Measurements from ENCODE around the gene PAQR4.
A peak's percentile ranks its signal among the peaks of the same experiment; 100 is the strongest.

The PAQR4 gene

GRCh38 chr16:2985462-2985861 lies 16.3 kb downstream of the PAQR4 start:
- H3K27ac ChIP-seq (ENCODE audit: extremely low read depth, low read depth, low read length): no peak overlapping the region
- CTCF ChIA-PET: interaction anchor here (1.1 to 1.9 kb wide), 2 partner anchors 23 to 59 kb away, joined by 3 to 4 read pairs; no protein-coding TSS in a partner anchor
- no peak for TF ChIP-seq ZNF391 (tag by site-specific recombination; IDR thresholded peaks at IDR 0.05; ENCODE audit: borderline replicate concordance, low read depth)
- TF ChIP-seq ZNF513 (tag by site-specific recombination; IDR thresholded peaks at IDR 0.05): no peak
- no peak for TF ChIP-seq ZNF121 (tag by site-specific recombination; IDR thresholded peaks at IDR 0.05)
- TF ChIP-seq ZNF707 (tag by site-specific recombination; IDR thresholded peaks at IDR 0.05): no peak
- no peak for TF ChIP-seq ZBTB26 (tag by site-specific recombination; optimal IDR thresholded peaks at IDR 0.05)
- no peak for TF ChIP-seq ZSCAN18 (tag by site-specific recombination; IDR thresholded peaks at IDR 0.05)

GRCh38 chr16:2985893-2986355 lies 16.8 kb downstream of the PAQR4 start:
- no peak overlapping the region for H3K27ac ChIP-seq (ENCODE audit: extremely low read depth, low read depth, low read length)
- no peaks in the 10 kb centered on the region; the same call in 1 of the 2 replicates for H3K4me1 ChIP-seq (ENCODE audit: control insufficient read depth, insufficient read depth, low read length)
- ChIA-PET POLR2A (interaction anchor here (0.8 kb wide), 1 partner anchor 42 kb away, joined by 3 read pairs; no protein-coding TSS in a partner anchor), CTCF (interaction anchor here (0.7 to 1.9 kb wide), 2 partner anchors 59 to 142 kb away, joined by 3 to 4 read pairs; no protein-coding TSS in a partner anchor)
- TF ChIP-seq ZNF76 (tag by site-specific recombination; IDR thresholded peaks at IDR 0.05; ENCODE audit: borderline replicate concordance, low read depth) (no peak), HIC1 (tag by site-specific recombination; IDR thresholded peaks at IDR 0.05) (peak; percentile 29; the same call in 1 of the 2 replicates), ZNF214 (tag by site-specific recombination; IDR thresholded peaks at IDR 0.05; ENCODE audit: borderline replicate concordance) (no peak), EGR2 (tag by site-specific recombination; IDR thresholded peaks at IDR 0.05; ENCODE audit: low read depth) (0 out of 2 replicates have a peak, but pooled peaks have one; percentile 5), ZFHX2 (tag by site-specific recombination; conservative IDR thresholded peaks at IDR 0.05) (peak; percentile 28; the same call in 1 of the 2 replicates)
- H3K9me3 ChIP-seq (ENCODE audit: control insufficient read depth, insufficient read depth, low read depth, low read length): no peaks in the 10 kb centered on the region
- no peak overlapping the region for H3K4me3 ChIP-seq (ENCODE audit: low read depth, low read length)
- no peaks in the 10 kb centered on the region for H3K36me3 ChIP-seq (ENCODE audit: control insufficient read depth in 2 of 2, insufficient read depth in 1 of 2, low read length in 2 of 2)

More at GRCh38 chr16:2985462-2985861, 16.3 kb downstream of the PAQR4 start:
- Histone ChIP-seq H3K4me3 (ENCODE audit: low read depth, low read length) (no peak overlapping the region), H3K4me1 (ENCODE audit: control insufficient read depth, insufficient read depth, low read length) (no peaks in the 10 kb centered on the region; the same call in 1 of the 2 replicates), H3K9me3 (ENCODE audit: control insufficient read depth, insufficient read depth, low read depth, low read length) (no peaks in the 10 kb centered on the region), H3K36me3 (ENCODE audit: control insufficient read depth in 2 of 2, insufficient read depth in 1 of 2, low read length in 2 of 2) (no peaks in the 10 kb centered on the region)
- POLR2A ChIA-PET: interaction anchor here (0.8 kb wide), 1 partner anchor 42 kb away, joined by 3 read pairs; no protein-coding TSS in a partner anchor

- H3K4me1 ChIP-seq (ENCODE audit: control insufficient read depth, insufficient read depth, low read length): no peaks in the 10 kb centered on the region; the same call in 1 of the 2 replicates
- no peaks in the 10 kb centered on the region for H3K36me3 ChIP-seq (ENCODE audit: control insufficient read depth in 2 of 2, insufficient read depth in 1 of 2, low read length in 2 of 2)
- ChIA-PET CTCF (interaction anchor here (1.0 to 1.9 kb wide), 2 partner anchors 60 kb away, joined by 4 to 7 read pairs; no protein-coding TSS in a partner anchor), POLR2A (interaction anchor here (1.1 kb wide), 1 partner anchor 42 kb away, joined by 9 read pairs; no protein-coding TSS in a partner anchor)
- no peaks in the 10 kb centered on the region for H3K9me3 ChIP-seq (ENCODE audit: control insufficient read depth, insufficient read depth, low read depth, low read length)
- TF ChIP-seq OSR2 (tag by site-specific recombination; IDR thresholded peaks at IDR 0.05) (no peak), ZFHX2 (tag by site-specific recombination; conservative IDR thresholded peaks at IDR 0.05) (peak; percentile 90), HIC1 (tag by site-specific recombination; IDR thresholded peaks at IDR 0.05) (peak; percentile 53; the same call in 1 of the 2 replicates), ZIC2 (tag by site-specific recombination; IDR thresholded peaks at IDR 0.05) (peak; percentile 83), KLF16 (tag by site-specific recombination; IDR thresholded peaks at IDR 0.05) (no peak), PRDM10 (tag by site-specific recombination; IDR thresholded peaks at IDR 0.05) (peak; percentile 39; the same call in 1 of the 2 replicates), EGR2 (tag by site-specific recombination; IDR thresholded peaks at IDR 0.05; ENCODE audit: low read depth) (peak; percentile 87)
- H3K27ac ChIP-seq (ENCODE audit: extremely low read depth, low read depth, low read length): no peak overlapping the region
- no peak overlapping the region for H3K4me3 ChIP-seq (ENCODE audit: low read depth, low read length)
Observed at GRCh38 chr16:2986623-2987188, 17.6 kb downstream of the PAQR4 start.

Measured in HEK293 (cell line).